Bronchial epithelial cell (primary cell): ENCODE results near the gene LGI4. TPM values are rescaled to one million over a fixed set of nuclear protein-coding genes. Genes with fewer than 3 reads are reported as not detected.

Experiments used
- DNase-seq: peaks from one replicate; pipeline ENCODE4 v3.0.0-alpha.2; 2010; ENCODE audit warnings: low read depth
- FAIRE-seq: peaks from 2 replicates; lab custom pipeline; 2011; peaks lifted over from hg19 to GRCh38; lab: Jason Lieb, UNC
- H3K27me3 ChIP-seq: 2 replicates; pipeline ENCODE4 v1.5.1; 2011; ENCODE audit warnings: low read length; ENCODE audit not compliant: control insufficient read depth, insufficient read depth
- H3K36me3 ChIP-seq: 2 replicates; pipeline ENCODE4 v1.5.1; 2011; ENCODE audit warnings: low read length; ENCODE audit not compliant: control insufficient read depth, insufficient read depth
- H3K4me3 ChIP-seq: 2 replicates; pipeline ENCODE4 v1.5.1; 2011; ENCODE audit warnings: mild to moderate bottlenecking, low read depth, low read length, control low read depth
- CTCF ChIP-seq: IDR thresholded peaks from 2 replicates; pipeline ENCODE4 v1.5.1; 2011; ENCODE audit warnings: mild to moderate bottlenecking, moderate library complexity, low read length, control low read depth, inconsistent platforms; ENCODE audit not compliant: insufficient read depth, severe bottlenecking
- total RNA-seq: library from RNA; depleted of rRNA; stranded (reverse); fragments of >200 nt; gene quantifications from 2 replicates; pipeline ENCODE4 v1.2.1, GENCODE V29; 2014

The LGI4 gene
- total RNA-seq, 1 donor from 2014 or later: not detected

GRCh38 chr19:35169221-35169995, 34.5 kb upstream of the LGI4 start:
- FAIRE-seq (no peak), DNase-seq (no peak)
- Histone ChIP-seq H3K27me3 (no peaks in the 10 kb centered on the region), H3K4me3 (no peak overlapping the region), H3K36me3 (peaks cover 7% of the 10 kb centered on the region)
- no peak for TF ChIP-seq CTCF

DNA sequence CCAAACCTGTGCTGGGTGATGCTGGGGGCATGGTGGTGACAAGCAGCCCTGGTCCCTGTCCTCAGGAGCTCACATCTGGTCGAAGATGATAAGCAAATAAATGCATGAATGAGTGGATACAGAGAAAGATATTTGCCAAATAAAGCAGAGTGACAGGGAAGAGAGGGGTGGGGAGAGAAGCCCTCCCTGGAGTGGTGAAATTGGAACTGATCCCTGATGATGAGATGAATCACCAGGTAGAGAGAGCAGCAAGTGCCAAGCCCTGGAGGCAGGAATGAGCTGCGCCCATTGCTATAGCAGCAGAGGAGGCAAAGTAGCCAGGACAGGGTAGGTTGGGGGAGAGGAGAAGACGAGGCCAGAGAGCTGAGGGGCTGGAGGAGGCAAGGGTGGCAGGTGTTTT, 33.3 kb upstream of the LGI4 start:
- no peak overlapping the region for H3K4me3 ChIP-seq

GRCh38 chr19:35167251-35168119, 32.6 kb upstream of the LGI4 start:
- FAIRE-seq (no peak), DNase-seq (no peak)
- peaks cover 12% of the 10 kb centered on the region for H3K36me3 ChIP-seq
- no peak overlapping the region for H3K4me3 ChIP-seq
- TF ChIP-seq CTCF: no peak
- no peaks in the 10 kb centered on the region for H3K27me3 ChIP-seq

More for the DNA sequence above, 33.3 kb upstream of the LGI4 start:
- FAIRE-seq (peak; percentile 28), DNase-seq (peak; percentile 83)
- TF ChIP-seq CTCF: peak; percentile 36
- H3K27me3 ChIP-seq: no peaks in the 10 kb centered on the region
- H3K36me3 ChIP-seq: peaks cover 12% of the 10 kb centered on the region

DNA sequence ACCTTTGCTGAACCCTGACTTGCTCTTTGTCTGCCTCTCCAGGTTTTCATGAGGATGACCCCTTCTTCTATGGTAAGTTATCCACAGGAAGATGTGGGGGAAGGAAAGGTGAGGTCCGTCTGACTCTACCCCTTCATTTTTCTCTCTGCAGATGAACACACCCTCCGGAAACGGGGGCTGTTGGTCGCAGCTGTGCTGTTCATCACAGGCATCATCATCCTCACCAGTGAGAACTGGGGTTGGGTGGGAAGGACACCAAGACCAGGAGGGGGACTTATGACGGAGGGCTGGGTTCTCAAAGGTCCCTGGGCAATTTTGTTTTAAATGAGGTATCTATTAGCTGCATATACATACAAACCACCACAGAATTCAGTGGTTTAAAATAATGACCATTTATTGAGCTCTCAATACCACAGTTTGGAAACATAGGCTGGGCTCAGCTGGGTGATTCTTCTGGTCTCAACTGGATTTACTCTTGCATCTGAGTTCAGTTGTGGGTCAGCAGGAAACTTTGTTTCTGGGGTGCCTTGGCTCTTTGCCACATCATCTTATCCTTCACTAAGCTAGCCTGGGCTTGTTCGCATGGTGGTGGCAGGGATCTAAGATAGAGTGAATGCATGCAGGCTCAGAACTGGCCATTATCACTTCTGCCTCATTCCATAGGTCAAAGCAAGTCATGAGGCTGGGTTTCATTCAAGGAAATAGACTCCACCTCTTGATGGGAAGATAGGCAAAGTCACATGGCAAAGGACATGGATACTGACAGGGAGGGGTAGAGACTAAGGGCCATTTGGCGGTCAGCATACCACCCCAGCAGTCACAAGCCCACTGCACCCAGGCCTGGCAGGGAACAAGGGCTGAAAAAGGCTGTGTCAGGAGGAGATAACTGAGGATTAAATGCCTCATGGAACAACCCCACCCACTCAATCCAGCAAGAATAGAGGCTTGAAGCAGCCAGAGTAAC, 31.5 kb upstream of the LGI4 start:
- Histone ChIP-seq H3K27me3 (no peaks in the 10 kb centered on the region), H3K4me3 (no peak overlapping the region), H3K36me3 (peaks cover 12% of the 10 kb centered on the region)
- no peak for TF ChIP-seq CTCF
- FAIRE-seq: peak; percentile 86
- peak; percentile 50 for DNase-seq
